Neural cell (in vitro differentiated cells): Measurements from ENCODE around the gene MVK.

Source experiments
- CTCF ChIP-seq: fragments of 450-650 bp; IDR thresholded peaks from 2 replicates; pipeline ENCODE4 v1.5.1; 2014; ENCODE audit warnings: antibody characterized with exemption, mild to moderate bottlenecking, moderate library complexity; ENCODE audit not compliant: poor library complexity, severe bottlenecking
- EP300 ChIP-seq: fragments of 450-650 bp; conservative IDR thresholded peaks from 2 replicates; pipeline ENCODE4 v1.6.1; 2014; ENCODE audit warnings: antibody characterized with exemption, mild to moderate bottlenecking, moderate library complexity; ENCODE audit not compliant: poor library complexity, severe bottlenecking
- EZH2 ChIP-seq: fragments of 200-600, 300-800 bp; shearing (Covaris generic), sonication (generic); IDR thresholded peaks from 2 replicates; pipeline ENCODE4 v1.6.1; 2014; ENCODE audit warnings: antibody characterized with exemption, low read length, borderline replicate concordance, mild to moderate bottlenecking; ENCODE audit not compliant: insufficient read depth, poor library complexity, severe bottlenecking
- TAF1 ChIP-seq: IDR thresholded peaks from 2 replicates; pipeline ENCODE4 v1.6.1; 2012; ENCODE audit warnings: low read depth
- TF ChIP-seq, protein P1 (sequence below): IDR thresholded peaks from 2 replicates; pipeline ENCODE4 v1.6.1; 2012; ENCODE audit warnings: borderline replicate concordance

DNA sequence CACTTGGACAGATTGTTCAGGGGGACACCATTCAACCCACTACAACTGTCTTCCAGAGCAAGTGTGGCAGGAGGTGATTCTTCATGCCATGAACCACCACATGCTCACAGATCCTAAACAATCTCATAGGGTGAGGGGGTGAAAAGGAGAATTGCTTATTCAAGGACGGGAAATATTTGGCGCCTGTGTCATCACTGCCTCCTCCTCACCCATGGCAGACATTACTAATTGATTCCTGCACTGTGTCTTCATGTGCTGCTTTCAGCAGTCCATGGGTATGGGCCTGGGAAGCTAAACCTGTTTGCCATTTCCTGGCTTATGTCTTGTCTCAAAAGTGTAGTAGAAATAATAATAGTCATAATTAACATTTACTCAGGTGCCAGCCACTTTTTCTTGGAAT lies 31.6 kb upstream of the MVK start:
- TF ChIP-seq TAF1 (no peak), CTCF (no peak), EZH2 (no peak), EP300 (no peak)
- TF ChIP-seq, protein P1, sequence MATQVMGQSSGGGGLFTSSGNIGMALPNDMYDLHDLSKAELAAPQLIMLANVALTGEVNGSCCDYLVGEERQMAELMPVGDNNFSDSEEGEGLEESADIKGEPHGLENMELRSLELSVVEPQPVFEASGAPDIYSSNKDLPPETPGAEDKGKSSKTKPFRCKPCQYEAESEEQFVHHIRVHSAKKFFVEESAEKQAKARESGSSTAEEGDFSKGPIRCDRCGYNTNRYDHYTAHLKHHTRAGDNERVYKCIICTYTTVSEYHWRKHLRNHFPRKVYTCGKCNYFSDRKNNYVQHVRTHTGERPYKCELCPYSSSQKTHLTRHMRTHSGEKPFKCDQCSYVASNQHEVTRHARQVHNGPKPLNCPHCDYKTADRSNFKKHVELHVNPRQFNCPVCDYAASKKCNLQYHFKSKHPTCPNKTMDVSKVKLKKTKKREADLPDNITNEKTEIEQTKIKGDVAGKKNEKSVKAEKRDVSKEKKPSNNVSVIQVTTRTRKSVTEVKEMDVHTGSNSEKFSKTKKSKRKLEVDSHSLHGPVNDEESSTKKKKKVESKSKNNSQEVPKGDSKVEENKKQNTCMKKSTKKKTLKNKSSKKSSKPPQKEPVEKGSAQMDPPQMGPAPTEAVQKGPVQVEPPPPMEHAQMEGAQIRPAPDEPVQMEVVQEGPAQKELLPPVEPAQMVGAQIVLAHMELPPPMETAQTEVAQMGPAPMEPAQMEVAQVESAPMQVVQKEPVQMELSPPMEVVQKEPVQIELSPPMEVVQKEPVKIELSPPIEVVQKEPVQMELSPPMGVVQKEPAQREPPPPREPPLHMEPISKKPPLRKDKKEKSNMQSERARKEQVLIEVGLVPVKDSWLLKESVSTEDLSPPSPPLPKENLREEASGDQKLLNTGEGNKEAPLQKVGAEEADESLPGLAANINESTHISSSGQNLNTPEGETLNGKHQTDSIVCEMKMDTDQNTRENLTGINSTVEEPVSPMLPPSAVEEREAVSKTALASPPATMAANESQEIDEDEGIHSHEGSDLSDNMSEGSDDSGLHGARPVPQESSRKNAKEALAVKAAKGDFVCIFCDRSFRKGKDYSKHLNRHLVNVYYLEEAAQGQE = no peak
